GM04504 (cell line): ENCODE results near the gene ITGA6.
"Not testable (repeated sequence)": the region's sequence is repeated elsewhere in the genome, so short reads cannot be mapped to it uniquely, and the experiment has no call there.

ENCODE experiments used
- DNase-seq: peaks from one replicate; pipeline ENCODE4 v3.0.0-alpha.2; 2012; ENCODE audit warnings: low read depth

Gene ITGA6

DNA sequence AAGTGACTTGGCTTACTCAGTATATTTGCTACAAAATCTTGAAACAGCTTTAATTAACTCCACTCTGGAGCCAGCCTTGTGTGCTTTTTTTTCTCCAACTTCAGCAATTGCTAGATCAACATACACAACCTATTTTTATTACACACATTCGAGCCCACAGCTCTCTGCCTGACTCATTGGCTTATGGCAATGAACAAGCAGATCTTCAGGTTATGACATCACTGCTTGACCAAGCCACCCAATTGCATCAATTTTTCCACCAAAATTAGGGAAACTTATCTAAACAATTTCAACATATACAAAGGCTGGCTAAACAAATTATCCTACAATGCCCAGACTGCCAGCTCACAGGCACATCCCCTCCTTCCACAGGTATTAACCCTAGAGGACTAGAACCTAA is 88.9 kb downstream of the ITGA6 start:
- DNase-seq, result peak; percentile 11

- DNase-seq, result no peak
Observed at GRCh38 chr2:172518995-172519394, 91.6 kb downstream of the ITGA6 start.

- DNase-seq, result no peak
Observed at GRCh38 chr2:172525601-172526000, 98.2 kb downstream of the ITGA6 start.

DNA sequence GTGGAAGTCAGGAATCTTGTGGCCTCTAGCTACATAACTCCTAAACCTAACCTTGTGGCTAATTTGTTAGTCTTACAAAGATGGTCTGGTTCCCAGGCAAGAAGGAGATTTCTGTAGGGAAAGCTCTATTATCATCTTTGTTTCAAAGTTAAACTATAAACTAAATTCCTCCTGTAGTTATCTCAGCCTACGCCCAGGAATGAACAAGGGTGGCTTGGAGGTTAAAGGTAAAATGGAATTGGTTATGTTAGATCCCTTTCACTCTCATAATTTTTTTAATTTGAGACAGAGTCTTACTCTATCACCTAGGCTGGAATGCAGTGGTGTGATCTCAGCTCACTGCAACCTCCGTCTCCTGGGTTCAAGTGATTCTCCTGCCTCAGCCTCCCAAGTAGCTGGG is 103.9 kb downstream of the ITGA6 start:
- no peak for DNase-seq

DNA sequence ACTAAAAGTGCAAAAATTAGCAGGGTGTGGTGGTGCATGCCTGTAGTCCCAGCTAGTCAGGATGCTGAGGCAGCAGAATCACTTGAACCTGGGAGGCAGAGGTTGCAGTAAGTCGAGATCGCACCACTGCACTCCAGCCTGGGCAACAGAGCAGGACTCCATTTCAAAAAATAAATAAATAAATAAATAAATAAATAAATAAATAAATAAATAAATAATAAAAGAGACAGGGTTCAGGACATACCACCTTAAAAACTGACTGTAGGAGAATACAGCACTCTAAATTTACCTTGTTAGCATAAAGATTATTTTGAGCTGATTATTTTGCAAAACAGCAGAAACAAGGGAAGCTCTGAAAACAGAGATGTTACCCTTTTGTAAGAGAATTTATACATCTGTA is 105.1 kb downstream of the ITGA6 start:
- not testable (repeated sequence) for DNase-seq

DNA sequence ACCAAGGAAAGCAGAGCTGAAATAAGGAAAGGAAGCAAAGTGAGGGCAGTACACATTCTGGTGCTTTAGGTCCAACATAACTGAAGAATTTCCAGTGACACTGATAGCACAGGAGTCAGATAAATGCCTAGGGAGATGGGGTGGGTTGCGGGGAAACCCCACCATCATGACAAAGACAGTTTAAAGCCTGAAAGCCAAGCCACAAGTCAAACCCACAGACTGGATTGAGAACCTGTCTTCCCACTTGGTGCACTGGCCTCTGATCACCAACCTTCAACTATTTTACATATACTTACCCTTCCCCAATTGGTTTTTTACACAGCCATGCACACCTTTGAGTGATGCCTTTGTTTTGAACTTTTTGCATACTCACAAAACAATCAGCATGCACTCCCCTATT is 106.3 kb downstream of the ITGA6 start:
- DNase-seq, result no peak

- no peak for DNase-seq
Observed at GRCh38 chr2:172535119-172535518, 107.7 kb downstream of the ITGA6 start.

GRCh38 chr2:172537851-172538250 is 110.5 kb downstream of the ITGA6 start:
- DNase-seq, result not testable (repeated sequence)

- DNase-seq, result no peak
Observed at GRCh38 chr2:172539767-172540166, 112.4 kb downstream of the ITGA6 start.

- no peak for DNase-seq
Observed at GRCh38 chr2:172540421-172540820, 113.0 kb downstream of the ITGA6 start.

GRCh38 chr2:172545408-172546075 is 118.2 kb downstream of the ITGA6 start:
- DNase-seq, result no peak

DNA sequence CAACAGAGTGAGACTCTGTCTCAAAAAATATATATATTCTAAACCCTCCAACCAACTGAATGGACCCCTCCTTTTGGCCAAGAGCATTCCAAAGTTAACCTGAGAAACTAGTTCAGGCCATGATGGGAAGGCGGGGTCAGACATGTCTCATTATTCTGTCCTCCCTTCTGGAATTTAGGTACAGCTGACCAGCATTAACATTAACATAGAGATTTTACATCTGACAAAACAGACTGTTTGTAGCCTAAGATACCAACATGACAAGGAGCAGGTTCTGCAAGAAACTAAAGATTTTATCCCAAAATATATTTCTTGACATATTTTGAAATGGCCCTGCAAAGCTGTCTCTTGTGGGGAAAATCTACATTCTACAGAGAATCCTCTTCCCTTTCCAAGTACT is 121.7 kb downstream of the ITGA6 start:
- no peak for DNase-seq

GRCh38 chr2:172549802-172550201 is 122.4 kb downstream of the ITGA6 start:
- not testable (repeated sequence) for DNase-seq

GRCh38 chr2:172550419-172550818 is 123.0 kb downstream of the ITGA6 start:
- DNase-seq, result no peak

GRCh38 chr2:172551271-172551670 is 123.9 kb downstream of the ITGA6 start:
- no peak for DNase-seq

- peak; percentile 56 for DNase-seq
Observed at GRCh38 chr2:172552547-172553291, 125.3 kb downstream of the ITGA6 start.

- no peak for DNase-seq
Observed at GRCh38 chr2:172554352-172555271, 127.2 kb downstream of the ITGA6 start.

GRCh38 chr2:172555272-172555521 is 127.8 kb downstream of the ITGA6 start:
- no peak for DNase-seq
